ENCODE data around the gene CPED1. TPM values are rescaled to one million over a fixed set of nuclear protein-coding genes. Genes with fewer than 3 reads are reported as not detected.

Gene CPED1
- total RNA-seq, 5 donors from 2014 or later (not counting 1 experiment from before 2014, with no cell fraction given) = 0.73 to 1.4 (median 0.96) TPM; not detected in 2

DNA sequence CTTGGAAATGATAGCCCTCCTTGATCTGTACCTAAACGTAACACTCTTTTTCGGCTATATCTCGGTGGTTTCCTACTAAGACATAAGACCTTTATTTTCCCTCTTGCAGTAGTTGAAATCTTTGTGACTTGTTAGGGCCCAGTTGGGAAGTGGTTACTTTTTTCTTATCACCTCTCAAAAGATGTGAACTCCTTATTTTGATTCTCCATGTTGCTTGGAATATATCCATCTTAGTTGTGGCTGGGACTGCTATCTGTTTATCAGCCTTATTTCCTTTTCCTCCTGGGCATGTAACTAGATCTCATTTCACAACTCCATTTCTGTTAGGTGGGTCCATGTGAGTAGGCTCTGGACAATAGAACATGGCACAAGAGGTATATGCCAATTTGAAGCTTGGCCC lies 4.1 kb upstream of the CPED1 start:
- Mint-ChIP-seq H3K27me3 (peaks cover 28 to 32% of the 10 kb centered on the region in 2 donors), H3K9me3 (no peaks in the 10 kb centered on the region), H3K4me1 (peaks cover 20 to 26% (median 24%) of the 10 kb centered on the region in 3 donors), H3K27ac (no peak overlapping the region), H3K36me3 (no peaks in the 10 kb centered on the region), H3K4me3 (no peak overlapping the region)
- ChIA-PET CTCF (interaction anchor here (0.8 to 2.4 kb wide), 5 partner anchors 15 to 123 kb away, joined by 3 to 15 read pairs (median 3); no protein-coding TSS in a partner anchor), POLR2A (interaction anchor here in 1 of 2 donors (0.6 kb wide), 1 partner anchor 103 kb away, joined by 5 read pairs; no protein-coding TSS in a partner anchor)
- Histone ChIP-seq H3K27me3 (replicated peaks in 1 of 2; ENCODE audit: control insufficient read depth in 2 of 2, extremely low read depth in 1 of 2, insufficient read depth in 2 of 2, low read length in 1 of 2) (peaks cover 0 to 20% of the 10 kb centered on the region in 2 experiments), H3K9me3 (no peaks in the 10 kb centered on the region), H3K4me3 (ENCODE audit: control insufficient read depth in 1 of 2, extremely low read depth in 1 of 2, low read length in 1 of 2) (no peak overlapping the region), H3K36me3 (ENCODE audit: control insufficient read depth in 2 of 2, extremely low read depth in 1 of 2, insufficient read depth in 1 of 2, low read length in 1 of 2) (no peaks in the 10 kb centered on the region), H3K27ac (ENCODE audit: low read length) (no peak overlapping the region), H3K4me1 (ENCODE audit: control insufficient read depth in 1 of 2, extremely low read depth in 1 of 2, insufficient read depth in 2 of 2, low read length in 2 of 2) (peaks cover 9 to 15% of the 10 kb centered on the region in 2 experiments)
- DNase-seq (no peak), ATAC-seq (replicated peaks in 1 of 4) (no peak)
- WGBS (ENCODE audit: insufficient coverage) = 100% methylated on average over 1 of the region's 3 CpGs

- POLR2A ChIA-PET = no interaction called here
- H3K27me3 Mint-ChIP-seq = peaks cover 34 to 40% of the 10 kb centered on the region in 2 donors
- Histone ChIP-seq H3K9me3 (no peaks in the 10 kb centered on the region), H3K27me3 (replicated peaks in 1 of 2; ENCODE audit: control insufficient read depth in 2 of 2, extremely low read depth in 1 of 2, insufficient read depth in 2 of 2, low read length in 1 of 2) (peaks cover 0 to 24% of the 10 kb centered on the region in 2 experiments), H3K4me3 (ENCODE audit: control insufficient read depth in 1 of 2, extremely low read depth in 1 of 2, low read length in 1 of 2) (no peak overlapping the region), H3K36me3 (ENCODE audit: control insufficient read depth in 2 of 2, extremely low read depth in 1 of 2, insufficient read depth in 1 of 2, low read length in 1 of 2) (no peaks in the 10 kb centered on the region), H3K4me1 (ENCODE audit: control insufficient read depth in 1 of 2, extremely low read depth in 1 of 2, insufficient read depth in 2 of 2, low read length in 2 of 2) (peaks cover 9 to 15% of the 10 kb centered on the region in 2 experiments), H3K27ac (ENCODE audit: low read length) (no peak overlapping the region)
- WGBS (ENCODE audit: insufficient coverage) = no CpG with 5 or more reads among the region's 2 CpGs
- ATAC-seq (replicated peaks in 1 of 4) (no peak), DNase-seq (no peak)
- peaks cover 20 to 26% (median 26%) of the 10 kb centered on the region in 3 donors for H3K4me1 Mint-ChIP-seq
- no peak overlapping the region for H3K27ac Mint-ChIP-seq
- no peak overlapping the region for H3K4me3 Mint-ChIP-seq
- H3K36me3 Mint-ChIP-seq = no peaks in the 10 kb centered on the region
- CTCF ChIA-PET = interaction anchor here (0.6 to 2.4 kb wide), 6 partner anchors 16 to 123 kb away, joined by 3 to 15 read pairs (median 3); no protein-coding TSS in a partner anchor
- H3K9me3 Mint-ChIP-seq = no peaks in the 10 kb centered on the region
Measured at GRCh38 chr7:120985130-120985758, 3.3 kb upstream of the CPED1 start.

- Histone ChIP-seq H3K9me3 (no peaks in the 10 kb centered on the region), H3K4me3 (ENCODE audit: control insufficient read depth in 1 of 2, extremely low read depth in 1 of 2, low read length in 1 of 2) (no peak overlapping the region), H3K27ac (ENCODE audit: low read length) (no peak overlapping the region), H3K36me3 (ENCODE audit: control insufficient read depth in 2 of 2, extremely low read depth in 1 of 2, insufficient read depth in 1 of 2, low read length in 1 of 2) (no peaks in the 10 kb centered on the region), H3K4me1 (ENCODE audit: control insufficient read depth in 1 of 2, extremely low read depth in 1 of 2, insufficient read depth in 2 of 2, low read length in 2 of 2) (peaks cover 9 to 15% of the 10 kb centered on the region in 2 experiments), H3K27me3 (replicated peaks in 1 of 2; ENCODE audit: control insufficient read depth in 2 of 2, extremely low read depth in 1 of 2, insufficient read depth in 2 of 2, low read length in 1 of 2) (peaks cover 0 to 24% of the 10 kb centered on the region in 2 experiments)
- no peak for ATAC-seq (replicated peaks in 1 of 4)
- Mint-ChIP-seq H3K9me3 (no peaks in the 10 kb centered on the region), H3K4me1 (peaks cover 20 to 26% (median 26%) of the 10 kb centered on the region in 3 donors), H3K27ac (no peak overlapping the region), H3K27me3 (peaks cover 40 to 45% of the 10 kb centered on the region in 2 donors), H3K4me3 (no peak overlapping the region), H3K36me3 (no peaks in the 10 kb centered on the region)
- CTCF ChIA-PET = interaction anchor here (0.7 to 2.4 kb wide), 8 partner anchors 10 to 122 kb away, joined by 3 to 15 read pairs (median 6); no protein-coding TSS in a partner anchor
- no peak for DNase-seq
- POLR2A ChIA-PET = no interaction called here
- no CpG with 5 or more reads among the region's 2 CpGs for WGBS (ENCODE audit: insufficient coverage)
Measured at GRCh38 chr7:120985839-120986238, 2.7 kb upstream of the CPED1 start.

GRCh38 chr7:120986650-120987049 lies 1.9 kb upstream of the CPED1 start:
- Mint-ChIP-seq H3K36me3 (no peaks in the 10 kb centered on the region), H3K27ac (no peak overlapping the region), H3K9me3 (no peaks in the 10 kb centered on the region), H3K4me3 (no peak overlapping the region), H3K27me3 (peaks cover 40 to 48% of the 10 kb centered on the region in 2 donors), H3K4me1 (peaks cover 20 to 26% (median 26%) of the 10 kb centered on the region in 3 donors)
- DNase-seq (no peak), ATAC-seq (replicated peaks in 1 of 4) (no peak)
- Histone ChIP-seq H3K9me3 (no peaks in the 10 kb centered on the region), H3K27ac (ENCODE audit: low read length) (no peak overlapping the region), H3K4me1 (ENCODE audit: control insufficient read depth in 1 of 2, extremely low read depth in 1 of 2, insufficient read depth in 2 of 2, low read length in 2 of 2) (peaks cover 9 to 15% of the 10 kb centered on the region in 2 experiments), H3K4me3 (ENCODE audit: control insufficient read depth in 1 of 2, extremely low read depth in 1 of 2, low read length in 1 of 2) (no peak overlapping the region), H3K36me3 (ENCODE audit: control insufficient read depth in 2 of 2, extremely low read depth in 1 of 2, insufficient read depth in 1 of 2, low read length in 1 of 2) (no peaks in the 10 kb centered on the region), H3K27me3 (replicated peaks in 1 of 2; ENCODE audit: control insufficient read depth in 2 of 2, extremely low read depth in 1 of 2, insufficient read depth in 2 of 2, low read length in 1 of 2) (peaks cover 0 to 24% of the 10 kb centered on the region in 2 experiments)
- POLR2A ChIA-PET = no interaction called here
- CTCF ChIA-PET = interaction anchor here (0.7 to 2.4 kb wide), 18 partner anchors 9 to 124 kb away, joined by 3 to 15 read pairs (median 4); partner anchors contain the start of gene ING3 (in 2 of the 2)
- 80% methylated on average over 2 of the region's 2 CpGs for WGBS (ENCODE audit: insufficient coverage)

- H3K4me3 Mint-ChIP-seq = no peak overlapping the region
- H3K27me3 ChIP-seq (replicated peaks in 1 of 2; ENCODE audit: control insufficient read depth in 2 of 2, extremely low read depth in 1 of 2, insufficient read depth in 2 of 2, low read length in 1 of 2) = peaks cover 0 to 24% of the 10 kb centered on the region in 2 experiments
- CTCF ChIA-PET = interaction anchor here (0.6 to 2.3 kb wide), 19 partner anchors 9 to 438 kb away, joined by 3 to 14 read pairs (median 3); partner anchors contain the start of gene ING3 (in 2 of the 2)
Measured at GRCh38 chr7:120987280-120987679, 1.2 kb upstream of the CPED1 start.

More at GRCh38 chr7:120987280-120987679, 1.2 kb upstream of the CPED1 start:
- POLR2A ChIA-PET = interaction anchor here in 1 of 2 donors (0.6 kb wide), 1 partner anchor 37 kb away, joined by 5 read pairs; the partner anchor contains the start of gene ING3
- DNase-seq (no peak), ATAC-seq (replicated peaks in 1 of 4) (no peak)
- Histone ChIP-seq H3K9me3 (no peaks in the 10 kb centered on the region), H3K4me1 (ENCODE audit: control insufficient read depth in 1 of 2, extremely low read depth in 1 of 2, insufficient read depth in 2 of 2, low read length in 2 of 2) (peaks cover 9 to 15% of the 10 kb centered on the region in 2 experiments), H3K27ac (ENCODE audit: low read length) (no peak overlapping the region), H3K36me3 (ENCODE audit: control insufficient read depth in 2 of 2, extremely low read depth in 1 of 2, insufficient read depth in 1 of 2, low read length in 1 of 2) (no peaks in the 10 kb centered on the region), H3K4me3 (ENCODE audit: control insufficient read depth in 1 of 2, extremely low read depth in 1 of 2, low read length in 1 of 2) (no peak overlapping the region)
- H3K4me1 Mint-ChIP-seq = peaks cover 18 to 21% (median 21%) of the 10 kb centered on the region in 3 donors
- H3K27me3 Mint-ChIP-seq = peaks cover 43 to 52% of the 10 kb centered on the region in 2 donors
- H3K27ac Mint-ChIP-seq = no peak overlapping the region
- no peaks in the 10 kb centered on the region for H3K36me3 Mint-ChIP-seq
- H3K9me3 Mint-ChIP-seq = no peaks in the 10 kb centered on the region
- 0% methylated on average over 1 of the region's 3 CpGs for WGBS (ENCODE audit: insufficient coverage)
